Astrocyte (in vitro differentiated cells and primary cell): Measurements from ENCODE around the gene LYSMD3.

Experiments
- EZH2 ChIP-seq: IDR thresholded peaks from 2 replicates; pipeline ENCODE4 v1.6.1; 2012; ENCODE audit warnings: mild to moderate bottlenecking, low read length, inconsistent platforms; ENCODE audit not compliant: insufficient read depth
- TF ChIP-seq, protein P1 (sequence below): IDR thresholded peaks from 2 replicates; pipeline ENCODE4 v1.5.1; 2011; ENCODE audit warnings: low read depth, mild to moderate bottlenecking, inconsistent platforms, low read length, moderate library complexity; ENCODE audit not compliant: insufficient read depth

DNA sequence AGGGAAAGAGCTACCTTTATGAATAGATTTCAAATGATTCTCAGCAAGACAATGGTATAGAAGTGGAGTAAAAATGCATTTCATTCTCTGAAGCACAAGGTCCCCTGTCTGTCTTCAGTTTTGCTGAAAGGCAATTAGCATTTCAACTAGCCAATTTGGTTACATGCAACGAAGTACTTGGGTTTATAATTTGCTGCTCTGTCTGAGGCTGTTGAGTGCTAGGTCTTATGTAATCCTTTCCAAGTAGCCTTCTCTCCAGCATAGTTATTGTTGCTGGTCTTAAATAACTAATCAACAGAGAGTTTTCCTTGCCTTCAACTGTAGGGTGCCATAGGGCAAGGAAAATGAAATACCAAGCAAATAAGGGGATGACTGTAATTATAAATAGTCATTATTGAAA is 33.7 kb upstream of the LYSMD3 start:
- TF ChIP-seq, protein P1, sequence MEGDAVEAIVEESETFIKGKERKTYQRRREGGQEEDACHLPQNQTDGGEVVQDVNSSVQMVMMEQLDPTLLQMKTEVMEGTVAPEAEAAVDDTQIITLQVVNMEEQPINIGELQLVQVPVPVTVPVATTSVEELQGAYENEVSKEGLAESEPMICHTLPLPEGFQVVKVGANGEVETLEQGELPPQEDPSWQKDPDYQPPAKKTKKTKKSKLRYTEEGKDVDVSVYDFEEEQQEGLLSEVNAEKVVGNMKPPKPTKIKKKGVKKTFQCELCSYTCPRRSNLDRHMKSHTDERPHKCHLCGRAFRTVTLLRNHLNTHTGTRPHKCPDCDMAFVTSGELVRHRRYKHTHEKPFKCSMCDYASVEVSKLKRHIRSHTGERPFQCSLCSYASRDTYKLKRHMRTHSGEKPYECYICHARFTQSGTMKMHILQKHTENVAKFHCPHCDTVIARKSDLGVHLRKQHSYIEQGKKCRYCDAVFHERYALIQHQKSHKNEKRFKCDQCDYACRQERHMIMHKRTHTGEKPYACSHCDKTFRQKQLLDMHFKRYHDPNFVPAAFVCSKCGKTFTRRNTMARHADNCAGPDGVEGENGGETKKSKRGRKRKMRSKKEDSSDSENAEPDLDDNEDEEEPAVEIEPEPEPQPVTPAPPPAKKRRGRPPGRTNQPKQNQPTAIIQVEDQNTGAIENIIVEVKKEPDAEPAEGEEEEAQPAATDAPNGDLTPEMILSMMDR: no peak
- no peak for TF ChIP-seq EZH2
